Measurements from ENCODE around the gene ICE1.
"Not testable (repeated sequence)": the region's sequence is repeated elsewhere in the genome, so short reads cannot be mapped to it uniquely, and the experiment has no call there.

ICE1 gene

DNA sequence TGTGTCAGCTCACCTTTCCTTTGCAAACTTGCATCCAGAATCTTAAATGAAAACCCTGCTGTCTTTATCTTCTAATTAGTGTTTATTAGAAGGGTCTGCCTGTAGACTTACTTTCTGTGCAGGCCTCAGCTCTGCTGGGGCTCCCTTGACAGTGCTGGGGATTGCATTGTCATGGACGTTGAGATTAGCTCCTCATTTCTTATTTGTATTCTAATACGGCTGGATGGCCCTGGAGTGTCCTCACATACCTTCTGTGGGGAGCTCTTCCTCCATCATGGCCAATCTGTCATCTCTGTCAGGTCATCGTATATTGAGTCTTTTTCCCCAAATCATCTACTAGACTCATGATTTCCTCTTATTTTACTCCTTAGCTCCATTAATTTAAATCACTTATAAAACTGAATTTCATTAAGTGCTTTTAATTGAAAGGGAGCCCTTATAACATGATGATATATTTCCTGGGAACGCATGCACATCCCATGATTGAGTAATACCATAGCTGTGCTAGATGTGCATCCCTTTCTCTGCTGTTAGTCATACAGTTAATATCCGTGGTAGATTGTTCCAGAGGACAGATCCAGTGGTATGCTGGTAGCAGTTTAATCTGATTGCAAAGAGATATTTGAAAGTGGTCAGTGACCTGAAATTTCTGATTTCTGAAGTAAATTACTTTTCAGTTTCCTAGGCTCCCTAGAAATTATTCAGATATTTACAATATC is 61.6 kb downstream of the ICE1 start:
- no peak for DNase-seq (ENCODE audit: low read depth in 2 of 3, low spot score in 1 of 3)

DNA sequence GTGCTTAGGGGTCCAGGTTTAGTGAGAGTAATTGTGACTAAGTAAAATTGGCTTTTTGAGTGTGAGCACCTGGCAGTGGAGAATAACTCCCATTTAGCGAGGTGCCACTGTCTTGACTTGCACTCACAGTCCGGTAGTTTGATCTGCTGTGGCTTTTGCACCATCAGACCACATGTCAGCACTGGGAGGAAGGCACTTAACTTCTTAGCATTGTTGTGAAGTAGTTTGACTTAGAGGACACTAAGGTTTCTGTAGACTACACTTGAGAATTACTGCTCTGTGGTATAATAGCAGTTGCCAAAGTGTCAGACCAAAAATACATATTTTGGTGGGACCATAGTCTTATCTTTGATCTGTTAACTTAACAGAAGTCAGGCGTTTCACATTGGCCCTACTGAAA is 63.6 kb downstream of the ICE1 start:
- DNase-seq (ENCODE audit: low read depth in 2 of 3, low spot score in 1 of 3), result no peak

DNA sequence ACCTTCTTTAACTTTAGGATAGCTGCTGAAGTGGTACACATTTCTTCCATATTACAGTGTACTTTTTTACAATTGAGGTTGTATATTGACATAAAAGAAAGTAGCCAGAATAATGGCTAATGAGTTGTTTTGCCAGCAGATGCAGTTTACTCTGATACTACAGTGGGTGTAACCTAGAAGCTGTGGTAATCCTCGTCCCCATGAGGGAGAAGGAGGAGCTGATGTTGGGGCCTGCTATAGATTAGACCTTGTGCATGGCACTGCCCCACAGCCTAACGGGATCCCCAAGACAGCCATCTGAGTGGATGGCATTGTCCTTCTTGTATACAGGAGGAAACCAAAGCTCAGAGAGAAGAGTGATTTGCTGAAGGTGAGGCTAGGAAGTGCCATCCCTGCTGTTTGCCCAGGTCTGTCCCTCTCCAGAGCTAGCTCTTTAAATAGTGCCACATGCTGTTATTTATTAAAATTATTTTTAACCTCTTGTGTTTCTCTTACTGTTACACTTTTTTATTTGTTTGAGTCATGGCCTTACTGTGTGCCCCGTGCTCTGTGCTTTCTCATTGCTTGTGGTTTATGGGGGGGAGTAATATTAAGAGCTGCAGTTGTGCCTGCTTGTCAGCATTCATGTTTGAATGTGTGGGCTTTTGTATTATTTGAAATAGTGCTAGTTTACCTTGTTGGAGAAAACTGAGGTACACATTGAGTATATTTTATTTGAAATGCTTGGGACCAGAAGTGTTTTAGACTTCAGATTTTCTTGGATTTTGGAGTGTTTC is 65.3 kb downstream of the ICE1 start:
- no peak for DNase-seq (ENCODE audit: low read depth in 2 of 3, low spot score in 1 of 3)

DNA sequence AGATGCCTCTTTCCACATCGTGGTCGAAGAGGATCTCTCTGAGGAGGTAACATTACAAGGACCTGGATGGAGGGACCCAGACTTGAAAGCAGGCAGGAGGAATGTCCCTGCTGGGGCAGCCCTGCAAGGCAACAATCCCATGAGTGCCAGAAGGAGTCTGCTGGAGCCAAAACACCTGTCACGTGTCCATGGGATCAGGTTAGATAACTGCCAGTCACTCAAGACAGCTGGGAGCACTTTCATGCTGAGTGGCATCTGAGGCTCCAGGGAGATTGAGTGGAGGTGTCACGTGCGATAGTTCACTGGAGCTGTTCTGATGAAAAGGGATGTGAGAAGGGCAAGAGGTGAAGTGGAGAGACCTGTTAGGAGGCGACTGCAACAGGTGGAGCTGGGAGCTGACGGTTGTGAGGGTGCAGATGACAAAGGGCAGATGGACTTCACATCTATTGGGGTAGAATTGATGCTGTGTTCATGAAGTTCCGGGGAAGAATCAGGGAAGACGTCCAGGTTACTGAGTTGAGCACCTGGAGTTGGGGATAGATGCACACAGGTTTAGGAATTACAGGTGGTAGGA is 68.4 kb downstream of the ICE1 start:
- DNase-seq (ENCODE audit: low read depth in 2 of 3, low spot score in 1 of 3), result no peak

DNA sequence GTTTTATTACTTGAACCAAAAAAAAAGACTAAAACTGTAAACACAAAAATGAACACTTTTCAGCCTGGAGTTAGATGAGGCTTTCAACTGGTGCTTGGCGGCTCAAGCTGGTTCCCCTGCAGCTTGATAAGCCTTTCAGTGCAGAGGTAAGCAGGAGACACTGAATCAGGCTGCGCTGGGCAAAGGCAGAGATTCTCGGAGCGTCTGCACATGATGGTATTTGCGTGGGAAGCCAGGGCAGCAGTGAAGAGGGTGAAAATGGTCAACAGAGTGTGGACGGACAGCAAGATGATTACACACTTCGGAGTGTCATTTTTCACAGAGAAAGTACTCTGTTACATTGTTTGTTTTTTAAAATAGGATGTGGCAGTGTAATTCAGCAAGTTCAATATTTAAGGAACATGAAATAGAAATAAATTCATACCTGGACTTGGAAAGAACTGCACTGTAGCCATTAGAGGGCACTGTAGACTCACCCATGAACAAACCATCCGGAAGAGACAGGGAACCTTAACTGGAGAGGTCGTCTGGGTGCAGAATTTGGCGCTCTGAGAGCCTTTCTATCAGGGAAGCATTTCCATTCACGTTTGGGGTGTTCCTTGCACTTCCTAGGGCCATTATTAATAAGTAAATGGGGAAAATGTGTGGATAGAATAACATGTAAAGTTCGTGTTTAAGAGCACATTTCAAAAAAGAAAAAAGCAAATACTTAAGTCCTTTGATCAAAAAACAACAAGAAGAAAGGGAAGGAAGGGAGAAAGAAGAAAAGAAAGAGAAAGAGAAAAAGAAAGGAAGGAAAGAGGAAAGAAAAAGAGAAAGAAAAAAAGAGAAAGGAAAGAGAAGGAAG is 69.8 kb downstream of the ICE1 start:
- DNase-seq (ENCODE audit: low read depth in 2 of 3, low spot score in 1 of 3), result peak in 1 of 3 donors; percentile 24

DNA sequence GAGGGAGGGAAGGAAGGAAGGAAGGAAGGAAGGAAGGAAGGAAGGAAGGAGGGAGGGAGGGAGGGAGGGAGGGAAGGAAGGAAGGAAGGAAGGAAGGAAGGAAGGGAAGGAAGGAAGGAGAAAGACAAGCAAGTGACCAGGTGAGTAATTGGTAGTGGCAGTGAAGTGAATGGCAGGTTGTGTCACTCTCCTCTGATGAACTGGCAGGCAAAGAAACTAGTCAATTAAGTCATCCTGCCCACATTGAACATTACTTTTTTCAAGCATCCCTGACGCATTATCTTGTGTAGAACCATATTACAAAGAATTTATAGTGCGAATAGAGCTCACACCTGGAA is 70.4 kb downstream of the ICE1 start:
- DNase-seq (ENCODE audit: low read depth in 2 of 3, low spot score in 1 of 3), result not testable (repeated sequence)

DNA sequence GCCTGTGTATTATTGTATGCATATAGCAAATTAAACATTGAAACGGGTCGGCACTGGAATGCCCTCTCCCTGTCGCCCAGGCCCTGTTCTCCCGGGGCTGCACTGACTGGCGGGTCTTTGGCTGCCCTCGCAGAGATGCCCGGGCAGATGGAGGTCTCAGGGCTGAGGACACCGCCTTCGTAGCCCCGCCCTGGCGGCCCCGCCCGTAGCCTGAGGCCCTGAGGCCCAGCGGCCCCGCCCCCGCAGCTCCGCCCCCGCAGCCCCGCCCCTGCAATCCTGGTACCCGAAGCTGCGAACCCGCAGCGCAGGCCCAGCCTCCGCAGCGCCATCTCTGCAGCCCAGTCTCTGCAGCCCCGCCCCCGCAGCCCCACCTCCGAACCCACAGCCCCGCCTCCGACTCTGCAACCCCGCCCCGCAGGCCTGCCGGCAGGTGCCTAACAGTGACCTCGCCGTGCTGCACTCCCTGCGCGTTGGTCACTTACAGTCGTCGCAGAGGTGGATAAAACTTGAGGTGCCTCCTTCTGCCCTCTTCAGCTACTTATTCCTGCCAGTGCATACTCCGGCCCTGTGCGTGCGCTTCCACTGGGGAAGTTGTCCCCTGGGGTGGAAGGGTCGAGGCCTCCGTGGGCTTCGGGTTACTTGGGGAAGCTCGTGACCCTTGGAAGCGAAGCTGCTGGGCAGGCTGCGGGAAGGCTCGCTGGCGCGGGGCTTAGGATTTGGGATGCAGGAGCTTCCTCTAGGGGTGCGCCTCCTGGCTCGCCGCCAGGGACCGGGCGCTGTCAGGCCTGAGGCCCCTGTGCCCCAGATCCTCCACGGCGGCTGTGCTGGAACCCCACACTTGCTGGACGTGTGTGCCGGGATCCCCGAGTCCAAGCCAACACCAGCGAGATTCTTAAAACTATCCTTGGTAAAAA is 72.3 kb downstream of the ICE1 start:
- peak; percentile 57 to 65 (median 60) for DNase-seq (ENCODE audit: low read depth in 2 of 3, low spot score in 1 of 3)

- peak in 1 of 3 donors; percentile 7 for DNase-seq (ENCODE audit: low read depth in 2 of 3, low spot score in 1 of 3)
Measured at GRCh38 chr5:5497152-5497788, 74.8 kb downstream of the ICE1 start.

DNA sequence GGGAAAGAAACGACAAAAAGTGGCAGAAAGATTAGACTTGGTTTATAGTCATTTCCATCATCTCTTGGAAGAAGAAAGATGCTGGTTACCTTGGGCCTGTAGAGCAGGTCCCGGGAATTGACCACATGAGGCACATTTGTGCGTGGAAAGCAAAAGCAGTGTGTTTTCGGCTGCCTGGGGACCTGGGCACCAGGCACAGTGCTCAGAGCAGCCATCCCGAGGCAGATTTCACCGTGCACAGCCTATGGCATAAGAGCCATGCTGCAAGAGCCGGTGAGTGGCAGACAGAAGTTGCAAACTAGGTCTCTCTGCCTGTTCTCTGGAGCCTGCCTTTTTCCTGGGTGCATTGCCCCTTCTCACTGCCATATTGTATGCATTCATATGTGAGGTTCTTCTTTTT is 77.0 kb downstream of the ICE1 start:
- DNase-seq (ENCODE audit: low read depth in 2 of 3, low spot score in 1 of 3), result no peak

DNA sequence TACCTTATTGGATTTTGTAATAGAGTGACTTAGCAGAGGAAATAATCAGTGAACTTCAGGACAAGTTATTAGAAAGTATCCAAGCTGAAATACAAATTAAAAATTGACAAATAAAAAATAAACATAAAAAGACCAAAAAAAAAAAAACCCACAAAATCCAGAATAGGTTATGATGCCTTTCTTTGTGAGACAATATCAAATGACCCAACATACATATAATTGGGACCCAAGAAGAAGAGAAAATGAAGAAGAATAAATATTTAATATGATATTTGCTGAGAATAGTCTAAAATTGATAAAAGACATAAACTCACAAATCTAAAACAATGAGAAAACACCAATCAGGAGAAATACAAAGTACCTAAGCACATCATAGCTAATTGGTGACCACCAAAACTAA is 81.8 kb downstream of the ICE1 start:
- no peak for DNase-seq (ENCODE audit: low read depth in 2 of 3, low spot score in 1 of 3)

- DNase-seq (ENCODE audit: low read depth in 2 of 3, low spot score in 1 of 3), result no peak
Measured at GRCh38 chr5:5505815-5506214, 83.3 kb downstream of the ICE1 start.

DNA sequence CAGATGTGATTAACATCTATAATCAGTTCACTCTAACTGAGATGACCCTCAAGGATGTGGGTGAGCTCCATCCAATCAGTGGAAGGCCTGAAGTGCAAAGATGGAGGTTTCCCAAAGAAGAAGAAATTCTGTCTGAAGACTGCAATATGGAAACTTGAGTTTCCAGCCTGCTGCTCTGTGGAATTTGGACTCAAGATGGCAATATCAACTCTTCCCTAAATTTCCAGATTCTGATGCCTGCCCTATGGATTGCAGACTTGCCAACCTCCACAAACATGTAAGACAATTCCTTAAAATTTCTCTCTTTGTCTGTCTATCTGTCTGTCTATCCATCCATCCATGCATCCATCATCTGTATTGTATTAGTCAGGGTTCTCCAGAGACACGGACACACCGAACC is 85.9 kb downstream of the ICE1 start:
- DNase-seq (ENCODE audit: low read depth in 2 of 3, low spot score in 1 of 3), result no peak

DNA sequence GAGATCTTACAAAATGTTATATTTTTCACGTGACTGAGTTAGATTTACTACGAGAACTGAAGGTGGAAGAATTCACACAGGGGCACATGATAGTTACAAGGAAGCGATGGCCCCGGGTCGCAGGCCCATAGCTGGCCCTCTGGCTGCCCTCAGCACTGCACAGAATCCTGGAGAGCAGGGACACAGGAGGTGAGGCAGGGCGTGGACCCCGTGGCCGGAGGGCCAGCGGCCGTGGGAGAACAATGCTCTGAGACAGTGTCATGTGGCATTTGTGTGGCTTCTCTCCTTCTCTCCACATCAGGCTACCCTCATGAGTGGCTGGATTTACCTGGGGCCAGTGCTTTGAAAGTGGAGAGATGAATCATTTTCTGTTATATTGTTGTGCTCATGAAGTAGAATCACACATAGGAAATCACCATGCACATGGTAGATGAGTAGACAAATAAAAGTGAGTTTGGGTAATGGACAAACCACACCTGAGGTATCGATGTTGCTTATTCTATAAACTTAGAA is 89.5 kb downstream of the ICE1 start:
- no peak for DNase-seq (ENCODE audit: low read depth in 2 of 3, low spot score in 1 of 3)

GRCh38 chr5:5512543-5512942 is 90.1 kb downstream of the ICE1 start:
- DNase-seq (ENCODE audit: low read depth in 2 of 3, low spot score in 1 of 3), result no peak

GRCh38 chr5:5520622-5521021 is 98.1 kb downstream of the ICE1 start:
- DNase-seq (ENCODE audit: low read depth in 2 of 3, low spot score in 1 of 3), result not testable (repeated sequence)

GRCh38 chr5:5521029-5521428 is 98.6 kb downstream of the ICE1 start:
- DNase-seq (ENCODE audit: low read depth in 2 of 3, low spot score in 1 of 3), result no peak

DNA sequence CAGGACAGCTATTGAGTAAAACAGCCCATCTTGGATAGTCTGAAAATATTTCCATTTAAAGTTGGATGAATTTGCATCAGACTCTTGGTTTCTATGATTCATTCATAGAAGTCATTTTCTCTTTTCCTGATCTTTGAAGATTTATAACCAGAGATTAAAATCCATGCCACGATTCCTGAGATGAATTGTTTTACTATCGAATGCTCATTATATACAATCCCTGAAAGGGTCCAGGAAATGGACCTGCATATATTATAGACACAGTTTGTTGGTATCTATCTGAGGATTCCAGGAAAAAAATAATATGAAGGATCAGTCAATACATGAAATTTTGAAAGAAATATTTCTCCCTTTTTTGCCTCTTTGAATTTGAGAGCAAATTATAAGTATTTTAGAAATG is 99.0 kb downstream of the ICE1 start:
- no peak for DNase-seq (ENCODE audit: low read depth in 2 of 3, low spot score in 1 of 3)

GRCh38 chr5:5522336-5522735 is 99.9 kb downstream of the ICE1 start:
- DNase-seq (ENCODE audit: low read depth in 2 of 3, low spot score in 1 of 3), result no peak

GRCh38 chr5:5523066-5523505 is 100.6 kb downstream of the ICE1 start:
- peak in 1 of 3 donors; percentile 4 for DNase-seq (ENCODE audit: low read depth in 2 of 3, low spot score in 1 of 3)

- DNase-seq (ENCODE audit: low read depth in 2 of 3, low spot score in 1 of 3), result no peak
Measured at GRCh38 chr5:5524327-5524726, 101.8 kb downstream of the ICE1 start.

Measured in stimulated activated CD4-positive, alpha-beta T cell treated with anti-CD3 and anti-CD28 coated beads, Interleukin-12 subunit alpha, Interleukin-12 subunit beta, amount 100 ng/mL, for 48 hours (primary cell).